PFSK-1 (cell line): ENCODE measurements around the gene AAK1.

ENCODE experiments used
- POLR2AphosphoS5 ChIP-seq: IDR thresholded peaks from 2 replicates; pipeline ENCODE4 v1.6.1; 2012; ENCODE audit warnings: low read depth, mild to moderate bottlenecking, control low read depth, low read length, moderate library complexity
- SIN3A ChIP-seq: IDR thresholded peaks from 2 replicates; pipeline ENCODE4 v1.6.1; 2012; ENCODE audit warnings: mild to moderate bottlenecking, low read length, moderate library complexity, borderline replicate concordance; ENCODE audit not compliant: insufficient read depth
- TAF1 ChIP-seq: IDR thresholded peaks from 2 replicates; pipeline ENCODE4 v1.6.1; 2012; ENCODE audit warnings: low read length, control low read depth, borderline replicate concordance; ENCODE audit not compliant: insufficient read depth

GRCh38 chr2:69683170-69683971 lies 39.8 kb upstream of the AAK1 start:
- TF ChIP-seq POLR2AphosphoS5 = peak; percentile 75; the same call in 1 of the 2 replicates
- no peak for TF ChIP-seq TAF1
- peak; percentile 22; the same call in 1 of the 2 replicates for TF ChIP-seq SIN3A
